HCT116 (cell line): ENCODE results near the gene COL23A1. TPM values are rescaled to one million over a fixed set of nuclear protein-coding genes. Genes with fewer than 3 reads are reported as not detected.

ENCODE experiments used
- ATAC-seq: fragments of 200-7000 bp; cut with Tn5 transposase; 2 replicates; pipeline ENCODE4 v1.9.1; 2020; ENCODE audit warnings: mild to moderate bottlenecking, moderate library complexity
- BruUV-seq: library from RNA; stranded (reverse); fragments of 400-500 nt; replicated peaks from 2 replicates; lab custom pipeline; 2021; lab: Mats Ljungman, UMichigan
- CTCF ChIA-PET: fragments of 300-600 bp; sonication (Branson Sonifier 250); formaldehyde crosslinking; loops from one replicate; lab custom pipeline; 2021; ENCODE audit warnings: antibody characterized with exemption; lab: Charles Lee
- POLR2A ChIA-PET: fragments of 300-600, 350-600 bp; sonication (Branson Sonifier 250); formaldehyde crosslinking; loops from one replicate; lab custom pipeline; 2021; ENCODE audit warnings: antibody characterized with exemption; lab: Charles Lee
- RAD21 ChIA-PET, 2 experiments: fragments of 300-600 bp; sonication (Branson Sonifier 250); formaldehyde crosslinking; loops; one replicate each; lab custom pipeline; 2023; ENCODE audit warnings: low total read pairs in 2 of 2; ENCODE audit not compliant: uncharacterized antibody in 2 of 2, unreplicated experiment in 2 of 2, low non-redundant PET in 1 of 2; lab: Charles Lee
- DNase-seq: peaks from one replicate; pipeline ENCODE4 v3.0.0-alpha.2; 2010; ENCODE audit warnings: low read depth, low spot score
- H2AFZ ChIP-seq: fragments of 200-600 bp; shearing (Covaris generic), sonication (generic); 2 replicates; pipeline ENCODE4 v1.6.1; 2017; ENCODE audit warnings: low read depth, mixed run types, mixed read lengths, antibody characterized with exemption, low read length; ENCODE audit not compliant: poor library complexity, severe bottlenecking
- H3K27ac ChIP-seq: 2 replicates; pipeline ENCODE4 v1.5.1; 2012; ENCODE audit warnings: low read depth, low read length
- H3K27me3 ChIP-seq: fragments of 200-600 bp; sonication (generic); 2 replicates; pipeline ENCODE4 v1.6.1; 2016; ENCODE audit warnings: mixed run types, low read length, mixed read lengths; ENCODE audit not compliant: insufficient read depth
- H3K36me3 ChIP-seq, 2 experiments: fragments of 200-500 bp in 1 of 2; fragments of 200-600 bp in 1 of 2; sonication (Bioruptor generic) in 1 of 2; sonication (generic) in 1 of 2; 2 replicates each; pipeline versions ENCODE4 v1.5.1 to v1.6.1; 2014 to 2016; ENCODE audit warnings: low read length in 2 of 2, inconsistent platforms in 1 of 2, mixed read lengths in 1 of 2, mixed run types in 1 of 2; ENCODE audit not compliant: insufficient read depth in 2 of 2, control insufficient read depth in 1 of 2
- H3K4me1 ChIP-seq, 2 experiments: fragments of 200-600 bp in 1 of 2; sonication (generic) in 1 of 2; 2 replicates each; pipeline versions ENCODE4 v1.5.1 to v1.6.1; 2012 to 2017; ENCODE audit warnings: low read length in 2 of 2, inconsistent platforms in 1 of 2, mild to moderate bottlenecking in 1 of 2, mixed read lengths in 1 of 2, mixed run types in 1 of 2, moderate library complexity in 1 of 2; ENCODE audit not compliant: insufficient read depth in 2 of 2, control insufficient read depth in 1 of 2
- H3K4me2 ChIP-seq: fragments of 200-600 bp; sonication (generic); 2 replicates; pipeline ENCODE4 v1.6.1; 2017; ENCODE audit warnings: mixed run types, low read length, mixed read lengths
- H3K4me3 ChIP-seq, 2 experiments: fragments of 200-600 bp in 1 of 2; sonication (generic) in 1 of 2; replicated peaks in 1 of 2; 2 replicates each; pipeline ENCODE4 v1.5.1; 2011 to 2016; ENCODE audit warnings: low read length in 2 of 2, control low read depth in 1 of 2, low read depth in 1 of 2, mild to moderate bottlenecking in 1 of 2, mixed read lengths in 1 of 2, mixed run types in 1 of 2
- H3K79me2 ChIP-seq: fragments of 200-600 bp; sonication (generic); 2 replicates; pipeline ENCODE4 v1.6.1; 2017; ENCODE audit warnings: mild to moderate bottlenecking, mixed run types, low read length, moderate library complexity, mixed read lengths; ENCODE audit not compliant: insufficient read depth
- H3K9ac ChIP-seq: fragments of 200-600 bp; sonication (generic); 2 replicates; pipeline ENCODE4 v1.6.1; 2016; ENCODE audit warnings: low read length, mixed read lengths
- H3K9me2 ChIP-seq: fragments of 200-600 bp; sonication (generic), shearing (Covaris generic); 2 replicates; pipeline ENCODE4 v1.6.1; 2017; ENCODE audit warnings: mixed run types, mild to moderate bottlenecking, moderate library complexity; ENCODE audit not compliant: insufficient read depth
- H3K9me3 ChIP-seq, 2 experiments: fragments of 200-500 bp in 1 of 2; fragments of 200-600 bp in 1 of 2; sonication (Bioruptor generic) in 1 of 2; sonication (generic) in 1 of 2; 2 replicates each; pipeline ENCODE4 v1.6.1; 2014 to 2017; ENCODE audit warnings: low read length in 2 of 2, mixed read lengths in 2 of 2, inconsistent platforms in 1 of 2, low read depth in 1 of 2, mild to moderate bottlenecking in 1 of 2, mixed run types in 1 of 2, moderate library complexity in 1 of 2; ENCODE audit not compliant: control insufficient read depth in 1 of 2, insufficient read depth in 1 of 2
- H4K20me1 ChIP-seq: fragments of 200-600 bp; sonication (generic), shearing (Covaris generic); 2 replicates; pipeline ENCODE4 v1.6.1; 2017; ENCODE audit warnings: mixed run types, mild to moderate bottlenecking, moderate library complexity; ENCODE audit not compliant: insufficient read depth
- CEBPB ChIP-seq: IDR thresholded peaks from 2 replicates; pipeline ENCODE4 v1.6.1; 2012; ENCODE audit warnings: low read depth
- EGR1 ChIP-seq: IDR thresholded peaks from 2 replicates; pipeline ENCODE4 v1.6.1; 2012; ENCODE audit warnings: low read depth
- ELF1 ChIP-seq: IDR thresholded peaks from 2 replicates; pipeline ENCODE4 v1.6.1; 2012; ENCODE audit warnings: low read depth, borderline replicate concordance
- EZH2phosphoT487 ChIP-seq: fragments of 200-600 bp; IDR thresholded peaks from 2 replicates; pipeline ENCODE4 v1.6.1; 2018; ENCODE audit warnings: antibody characterized with exemption, borderline replicate concordance
- JUND ChIP-seq: IDR thresholded peaks from 2 replicates; pipeline ENCODE4 v1.6.1; 2012
- POLR2AphosphoS5 ChIP-seq: IDR thresholded peaks from 2 replicates; pipeline ENCODE4 v1.6.1; 2011; ENCODE audit warnings: mild to moderate bottlenecking, low read depth, low read length, moderate library complexity
- RAD21 ChIP-seq: IDR thresholded peaks from 2 replicates; pipeline ENCODE4 v1.6.1; 2012; ENCODE audit warnings: low read depth, mild to moderate bottlenecking
- SIN3A ChIP-seq: IDR thresholded peaks from 2 replicates; pipeline ENCODE4 v1.6.1; 2012; ENCODE audit warnings: low read depth
- SP1 ChIP-seq: IDR thresholded peaks from 2 replicates; pipeline ENCODE4 v1.6.1; 2012; ENCODE audit warnings: low read depth
- SRF ChIP-seq: IDR thresholded peaks from 2 replicates; pipeline ENCODE4 v1.6.1; 2012; ENCODE audit warnings: low read depth
- YY1 ChIP-seq: IDR thresholded peaks from 2 replicates; pipeline ENCODE4 v1.6.1; 2011; ENCODE audit warnings: low read length, low read depth, moderate library complexity, mild to moderate bottlenecking; ENCODE audit not compliant: insufficient replicate concordance; ENCODE audit errors: extremely low read depth
- ZNF274 ChIP-seq: fragments of 200-500 bp; sonication (Bioruptor generic); IDR thresholded peaks from 2 replicates; pipeline ENCODE4 v1.6.1; 2014; ENCODE audit warnings: mild to moderate bottlenecking, low read depth, low read length, inconsistent platforms
- intact Hi-C: fragments of 100-400 bp; cut with micrococcal nuclease; formaldehyde crosslinking; loops from 2 replicates; pipeline ENCODE4 v1.10.0; 2022
- total RNA-seq: library from RNA; stranded (reverse); gene quantifications from one replicate; pipeline ENCODE4 v1.2.1, GENCODE V29; 2021; ENCODE audit not compliant: unreplicated experiment
- TF ChIP-seq, protein P1 (sequence below): IDR thresholded peaks from 2 replicates; pipeline ENCODE4 v1.6.1; 2011; ENCODE audit warnings: mild to moderate bottlenecking, low read length, moderate library complexity; ENCODE audit not compliant: insufficient replicate concordance; ENCODE audit errors: extremely low read depth
- TF ChIP-seq, protein P2 (sequence below): IDR thresholded peaks from 2 replicates; pipeline ENCODE4 v1.6.1; 2012
- TF ChIP-seq, protein P3 (sequence below): IDR thresholded peaks from 2 replicates; pipeline ENCODE4 v1.6.1; 2012; ENCODE audit warnings: low read depth
- TF ChIP-seq, protein P4 (sequence below), 3 experiments: fragments of 200-600 bp in 1 of 3; sonication (generic) in 1 of 3; IDR thresholded peaks in 2 of 3; conservative IDR thresholded peaks in 1 of 3; 2 replicates each; pipeline ENCODE4 v1.5.1; 2012 to 2017; ENCODE audit warnings: low read depth in 2 of 3, low read length in 2 of 3, antibody characterized with exemption in 1 of 3, borderline replicate concordance in 1 of 3, control low read depth in 1 of 3, mild to moderate bottlenecking in 1 of 3, mixed read lengths in 1 of 3, mixed run types in 1 of 3, moderate library complexity in 1 of 3; ENCODE audit not compliant: insufficient read depth in 1 of 3

The COL23A1 gene
- total RNA-seq, 1 experiment from 2014 or later = not detected

DNA sequence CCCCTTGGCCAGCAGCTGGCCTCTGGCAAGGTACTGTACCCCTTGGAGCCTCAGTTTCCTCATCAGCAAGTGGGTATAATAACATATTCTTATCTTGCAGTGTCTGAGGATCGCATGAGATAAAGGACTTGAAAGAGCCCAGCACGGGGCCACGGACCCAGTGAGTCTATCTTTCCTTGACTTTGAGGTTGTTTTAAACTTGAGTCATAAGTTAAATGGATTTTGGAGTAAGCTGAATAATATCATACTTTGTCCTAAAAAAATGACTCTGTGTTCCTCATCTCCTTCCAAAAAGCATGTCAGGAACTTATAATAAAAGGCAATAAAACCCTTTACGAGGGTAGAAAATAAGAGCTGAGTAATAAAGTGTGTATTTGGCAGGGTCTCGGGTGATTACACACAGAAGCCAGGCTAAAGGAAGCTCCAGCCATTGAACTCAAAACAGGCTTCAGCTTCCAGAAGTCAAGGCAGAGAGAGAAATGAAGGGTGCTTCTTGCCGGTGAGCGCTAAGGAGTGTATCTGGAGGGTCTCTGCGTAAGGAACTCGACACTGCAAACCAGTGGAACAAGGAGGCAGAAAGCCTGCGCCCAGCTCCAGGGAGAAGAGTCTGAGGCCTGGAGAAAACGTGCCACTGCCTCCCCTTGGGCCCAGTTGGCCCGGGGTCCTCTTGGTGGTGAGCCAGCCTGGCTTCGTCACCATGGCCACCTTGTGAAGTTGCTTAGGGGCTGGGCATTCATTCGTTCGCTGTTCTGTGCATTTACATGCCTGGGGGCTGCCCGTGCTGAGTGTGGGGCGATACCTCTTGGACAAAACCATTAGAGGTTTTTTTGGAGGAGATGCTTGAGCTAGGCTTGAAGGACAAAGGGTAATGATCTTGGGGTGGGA lies 285.2 kb downstream of the COL23A1 start:
- Histone ChIP-seq H3K79me2 (no peaks in the 10 kb centered on the region), H3K9ac (no peak overlapping the region), H3K9me2 (no peaks in the 10 kb centered on the region), H3K4me1 (no peaks in the 10 kb centered on the region), H4K20me1 (no peaks in the 10 kb centered on the region), H3K4me3 (no peak overlapping the region), H3K9me3 (no peaks in the 10 kb centered on the region), H3K36me3 (no peaks in the 10 kb centered on the region), H2AFZ (no peak overlapping the region), H3K27me3 (peaks cover 3% of the 10 kb centered on the region; the same call in 1 of the 2 replicates), H3K27ac (no peak overlapping the region), H3K4me2 (no peak overlapping the region)
- BruUV-seq = no TSS peak
- CTCF ChIA-PET = no interaction called here
- intact Hi-C loops = no loop called here
- TF ChIP-seq CEBPB = no peak
- TF ChIP-seq, protein P1, sequence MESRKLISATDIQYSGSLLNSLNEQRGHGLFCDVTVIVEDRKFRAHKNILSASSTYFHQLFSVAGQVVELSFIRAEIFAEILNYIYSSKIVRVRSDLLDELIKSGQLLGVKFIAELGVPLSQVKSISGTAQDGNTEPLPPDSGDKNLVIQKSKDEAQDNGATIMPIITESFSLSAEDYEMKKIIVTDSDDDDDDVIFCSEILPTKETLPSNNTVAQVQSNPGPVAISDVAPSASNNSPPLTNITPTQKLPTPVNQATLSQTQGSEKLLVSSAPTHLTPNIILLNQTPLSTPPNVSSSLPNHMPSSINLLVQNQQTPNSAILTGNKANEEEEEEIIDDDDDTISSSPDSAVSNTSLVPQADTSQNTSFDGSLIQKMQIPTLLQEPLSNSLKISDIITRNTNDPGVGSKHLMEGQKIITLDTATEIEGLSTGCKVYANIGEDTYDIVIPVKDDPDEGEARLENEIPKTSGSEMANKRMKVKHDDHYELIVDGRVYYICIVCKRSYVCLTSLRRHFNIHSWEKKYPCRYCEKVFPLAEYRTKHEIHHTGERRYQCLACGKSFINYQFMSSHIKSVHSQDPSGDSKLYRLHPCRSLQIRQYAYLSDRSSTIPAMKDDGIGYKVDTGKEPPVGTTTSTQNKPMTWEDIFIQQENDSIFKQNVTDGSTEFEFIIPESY = no peak
- TF ChIP-seq, protein P2, sequence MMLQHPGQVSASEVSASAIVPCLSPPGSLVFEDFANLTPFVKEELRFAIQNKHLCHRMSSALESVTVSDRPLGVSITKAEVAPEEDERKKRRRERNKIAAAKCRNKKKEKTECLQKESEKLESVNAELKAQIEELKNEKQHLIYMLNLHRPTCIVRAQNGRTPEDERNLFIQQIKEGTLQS = no peak
- no peak for TF ChIP-seq JUND
- no peak for TF ChIP-seq SP1
- no peak for TF ChIP-seq SIN3A
- no peak for TF ChIP-seq ZNF274
- TF ChIP-seq SRF = no peak
- TF ChIP-seq, protein P3, sequence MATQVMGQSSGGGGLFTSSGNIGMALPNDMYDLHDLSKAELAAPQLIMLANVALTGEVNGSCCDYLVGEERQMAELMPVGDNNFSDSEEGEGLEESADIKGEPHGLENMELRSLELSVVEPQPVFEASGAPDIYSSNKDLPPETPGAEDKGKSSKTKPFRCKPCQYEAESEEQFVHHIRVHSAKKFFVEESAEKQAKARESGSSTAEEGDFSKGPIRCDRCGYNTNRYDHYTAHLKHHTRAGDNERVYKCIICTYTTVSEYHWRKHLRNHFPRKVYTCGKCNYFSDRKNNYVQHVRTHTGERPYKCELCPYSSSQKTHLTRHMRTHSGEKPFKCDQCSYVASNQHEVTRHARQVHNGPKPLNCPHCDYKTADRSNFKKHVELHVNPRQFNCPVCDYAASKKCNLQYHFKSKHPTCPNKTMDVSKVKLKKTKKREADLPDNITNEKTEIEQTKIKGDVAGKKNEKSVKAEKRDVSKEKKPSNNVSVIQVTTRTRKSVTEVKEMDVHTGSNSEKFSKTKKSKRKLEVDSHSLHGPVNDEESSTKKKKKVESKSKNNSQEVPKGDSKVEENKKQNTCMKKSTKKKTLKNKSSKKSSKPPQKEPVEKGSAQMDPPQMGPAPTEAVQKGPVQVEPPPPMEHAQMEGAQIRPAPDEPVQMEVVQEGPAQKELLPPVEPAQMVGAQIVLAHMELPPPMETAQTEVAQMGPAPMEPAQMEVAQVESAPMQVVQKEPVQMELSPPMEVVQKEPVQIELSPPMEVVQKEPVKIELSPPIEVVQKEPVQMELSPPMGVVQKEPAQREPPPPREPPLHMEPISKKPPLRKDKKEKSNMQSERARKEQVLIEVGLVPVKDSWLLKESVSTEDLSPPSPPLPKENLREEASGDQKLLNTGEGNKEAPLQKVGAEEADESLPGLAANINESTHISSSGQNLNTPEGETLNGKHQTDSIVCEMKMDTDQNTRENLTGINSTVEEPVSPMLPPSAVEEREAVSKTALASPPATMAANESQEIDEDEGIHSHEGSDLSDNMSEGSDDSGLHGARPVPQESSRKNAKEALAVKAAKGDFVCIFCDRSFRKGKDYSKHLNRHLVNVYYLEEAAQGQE = no peak
- no peak for TF ChIP-seq POLR2AphosphoS5
- TF ChIP-seq, protein P4, sequence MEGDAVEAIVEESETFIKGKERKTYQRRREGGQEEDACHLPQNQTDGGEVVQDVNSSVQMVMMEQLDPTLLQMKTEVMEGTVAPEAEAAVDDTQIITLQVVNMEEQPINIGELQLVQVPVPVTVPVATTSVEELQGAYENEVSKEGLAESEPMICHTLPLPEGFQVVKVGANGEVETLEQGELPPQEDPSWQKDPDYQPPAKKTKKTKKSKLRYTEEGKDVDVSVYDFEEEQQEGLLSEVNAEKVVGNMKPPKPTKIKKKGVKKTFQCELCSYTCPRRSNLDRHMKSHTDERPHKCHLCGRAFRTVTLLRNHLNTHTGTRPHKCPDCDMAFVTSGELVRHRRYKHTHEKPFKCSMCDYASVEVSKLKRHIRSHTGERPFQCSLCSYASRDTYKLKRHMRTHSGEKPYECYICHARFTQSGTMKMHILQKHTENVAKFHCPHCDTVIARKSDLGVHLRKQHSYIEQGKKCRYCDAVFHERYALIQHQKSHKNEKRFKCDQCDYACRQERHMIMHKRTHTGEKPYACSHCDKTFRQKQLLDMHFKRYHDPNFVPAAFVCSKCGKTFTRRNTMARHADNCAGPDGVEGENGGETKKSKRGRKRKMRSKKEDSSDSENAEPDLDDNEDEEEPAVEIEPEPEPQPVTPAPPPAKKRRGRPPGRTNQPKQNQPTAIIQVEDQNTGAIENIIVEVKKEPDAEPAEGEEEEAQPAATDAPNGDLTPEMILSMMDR (IDR thresholded peaks at IDR 0.05 in 2 of 3, conservative IDR thresholded peaks at IDR 0.05 in 1 of 3; ENCODE audit: borderline replicate concordance in 1 of 3, insufficient read depth in 1 of 3, low read depth in 2 of 3, low read length in 2 of 3) = no peak
- TF ChIP-seq ELF1 = no peak
- no peak for TF ChIP-seq EGR1
- no peak for TF ChIP-seq YY1
- TF ChIP-seq RAD21 = no peak
- TF ChIP-seq EZH2phosphoT487 = no peak
- POLR2A ChIA-PET = no interaction called here
- no peak for DNase-seq
- RAD21 ChIA-PET = no interaction called here
- no peak for ATAC-seq
